Measurements from ENCODE around the gene FNDC3B.

- TF ChIP-seq CTCF (IDR thresholded peaks at IDR 0.05) (no peak), EZH2phosphoT487 (IDR thresholded peaks at IDR 0.05) (no peak)
Observed at GRCh38 chr3:172071780-172072330, 32.5 kb downstream of the FNDC3B start.

All from neural progenitor cell (in vitro differentiated cells).